GM12875 (cell line): Measurements from ENCODE around the gene CYP26B1.

Experiments used
- H3K4me3 ChIP-seq: one replicate; pipeline ENCODE4 v1.5.1; 2011; ENCODE audit warnings: low read depth, low read length, control low read depth
- CTCF ChIP-seq: IDR thresholded peaks from 2 replicates; pipeline ENCODE4 v1.5.1; 2011; ENCODE audit warnings: low read depth, mild to moderate bottlenecking, control low read depth, inconsistent platforms, low read length, moderate library complexity, borderline replicate concordance; ENCODE audit not compliant: insufficient read depth

Gene CYP26B1

GRCh38 chr2:72181616-72182015, 34.0 kb upstream of the CYP26B1 start:
- TF ChIP-seq CTCF, result no peak
- H3K4me3 ChIP-seq, result no peak overlapping the region

GRCh38 chr2:72180351-72180750, 32.7 kb upstream of the CYP26B1 start:
- no peak overlapping the region for H3K4me3 ChIP-seq
- no peak for TF ChIP-seq CTCF

GRCh38 chr2:72178551-72178950, 30.9 kb upstream of the CYP26B1 start:
- no peak for TF ChIP-seq CTCF
- H3K4me3 ChIP-seq, result no peak overlapping the region

GRCh38 chr2:72176281-72176680, 28.6 kb upstream of the CYP26B1 start:
- no peak overlapping the region for H3K4me3 ChIP-seq
- TF ChIP-seq CTCF, result no peak

GRCh38 chr2:72175636-72176035, 28.0 kb upstream of the CYP26B1 start:
- no peak overlapping the region for H3K4me3 ChIP-seq
- TF ChIP-seq CTCF, result no peak

- no peak for TF ChIP-seq CTCF
- H3K4me3 ChIP-seq, result no peak overlapping the region
Measured at GRCh38 chr2:72173640-72174321, 26.1 kb upstream of the CYP26B1 start.

- H3K4me3 ChIP-seq, result no peak overlapping the region
- TF ChIP-seq CTCF, result no peak
Measured at GRCh38 chr2:72172478-72172877, 24.8 kb upstream of the CYP26B1 start.
